HepG2 (cell line): ENCODE results near the gene CHAF1A. TPM values are rescaled to one million over a fixed set of nuclear protein-coding genes. Genes with fewer than 3 reads are reported as not detected.

ENCODE experiments used
- ATAC-seq: fragments of 200-7000 bp; cut with Tn5 transposase; 3 replicates; pipeline ENCODE4 v1.9.1; 2020; ENCODE audit warnings: mild to moderate bottlenecking, moderate library complexity
- BruUV-seq: library from RNA; stranded (reverse); fragments of 400-500 nt; replicated peaks from 2 replicates; lab custom pipeline; 2021; lab: Mats Ljungman, UMichigan
- CTCF ChIA-PET: fragments of 300-600 bp; formaldehyde crosslinking; extraction: SDS; loops from one replicate; lab custom pipeline; 2021; ENCODE audit warnings: low total read pairs, inconsistent platforms, low intra/inter-chr PET ratio; lab: Yijun Ruan, JAX
- POLR2A ChIA-PET: fragments of 350-600 bp; sonication (Branson Sonifier 250); formaldehyde crosslinking; loops from one replicate; lab custom pipeline; 2020; ENCODE audit warnings: antibody characterized with exemption, inconsistent platforms; lab: Yijun Ruan, JAX
- DNase-seq: peaks from one replicate; pipeline ENCODE4 v3.0.0-alpha.2; 2015; ENCODE audit warnings: low spot score
- FAIRE-seq: peaks from 3 replicates; lab custom pipeline; 2011; peaks lifted over from hg19 to GRCh38; lab: Jason Lieb, UNC
- H2AFZ ChIP-seq: one replicate; pipeline ENCODE4 v1.6.1; 2011; ENCODE audit warnings: low read length, inconsistent platforms
- H3K27ac ChIP-seq: fragments of 300-600 bp; 3 replicates; pipeline ENCODE4 v1.8.0; 2011; ENCODE audit warnings: mixed run types, mild to moderate bottlenecking, mixed read lengths, low read length, inconsistent platforms; ENCODE audit not compliant: insufficient read depth; ENCODE audit errors: extremely low read length
- H3K27me3 ChIP-seq, 2 experiments: fragments of 200-600 bp in 1 of 2; 2 replicates in 1 of 2; 3 replicates in 1 of 2; pipeline versions ENCODE4 v1.6.0 to v1.8.0; 2011; ENCODE audit warnings: low read length in 2 of 2, mild to moderate bottlenecking in 2 of 2, moderate library complexity in 2 of 2, inconsistent platforms in 1 of 2; ENCODE audit not compliant: insufficient read depth in 2 of 2, control insufficient read depth in 1 of 2
- H3K36me3 ChIP-seq, 2 experiments: fragments of 200-600 bp in 1 of 2; replicated peaks in 1 of 2; 2 replicates in 1 of 2; 3 replicates in 1 of 2; pipeline versions ENCODE4 v1.5.1 to v1.8.0; 2011; ENCODE audit warnings: low read length in 2 of 2, inconsistent platforms in 1 of 2; ENCODE audit not compliant: insufficient read depth in 2 of 2, control insufficient read depth in 1 of 2
- H3K4me1 ChIP-seq: 2 replicates; pipeline ENCODE4 v1.5.1; 2012; ENCODE audit warnings: low read length, inconsistent platforms; ENCODE audit not compliant: insufficient read depth
- H3K4me2 ChIP-seq: 2 replicates; pipeline ENCODE4 v1.6.0; 2011; ENCODE audit warnings: low read depth, low read length, inconsistent platforms
- H3K4me3 ChIP-seq, 3 experiments: fragments of 200-600 bp in 1 of 3; sonication (generic), shearing (Covaris generic) in 1 of 3; replicated peaks in 1 of 3; 2 replicates each; pipeline ENCODE4 v1.5.1; 2011 to 2016; ENCODE audit warnings: low read length in 3 of 3, inconsistent platforms in 2 of 3, low read depth in 2 of 3, mild to moderate bottlenecking in 2 of 3, control low read depth in 1 of 3, mixed read lengths in 1 of 3; ENCODE audit not compliant: insufficient read depth in 1 of 3
- H3K79me2 ChIP-seq: one replicate; pipeline ENCODE4 v1.6.1; 2011; ENCODE audit warnings: low read length, inconsistent platforms; ENCODE audit not compliant: insufficient read depth
- H3K9ac ChIP-seq: 2 replicates; pipeline ENCODE4 v1.6.0; 2011; ENCODE audit warnings: mild to moderate bottlenecking, low read depth, low read length, inconsistent platforms; ENCODE audit not compliant: insufficient read depth
- H3K9me3 ChIP-seq: 2 replicates; pipeline ENCODE4 v1.5.1; 2012; ENCODE audit warnings: mild to moderate bottlenecking, low read length
- H4K20me1 ChIP-seq: 2 replicates; pipeline ENCODE4 v1.6.0; 2011; ENCODE audit warnings: inconsistent platforms, mild to moderate bottlenecking, low read length, moderate library complexity; ENCODE audit not compliant: insufficient read depth
- AGO1 ChIP-seq: fragments of 200-400 bp; formaldehyde crosslinking; IDR thresholded peaks from 2 replicates; pipeline ENCODE4 v1.6.1; 2017; ENCODE audit warnings: mild to moderate bottlenecking, low read depth, low read length, moderate library complexity; ENCODE audit not compliant: poor library complexity, severe bottlenecking
- AGO2 ChIP-seq: fragments of 200-400 bp; formaldehyde crosslinking; optimal IDR thresholded peaks from 2 replicates; pipeline ENCODE3; 2017; ENCODE audit warnings: mild to moderate bottlenecking, low read depth, low read length, moderate library complexity
- KLF15 ChIP-seq: sonication (generic); formaldehyde crosslinking; IDR thresholded peaks from 2 replicates; pipeline ENCODE4 v1.8.1; 2023; ENCODE audit warnings: borderline replicate concordance, mild to moderate bottlenecking, inconsistent platforms, missing genetic modification reagents, mixed read lengths
- MED13 ChIP-seq: sonication (generic); formaldehyde crosslinking; IDR thresholded peaks from 2 replicates; pipeline ENCODE4 v1.5.0; 2020; ENCODE audit warnings: missing genetic modification reagents
- NFKB2 ChIP-seq: sonication (generic); formaldehyde crosslinking; IDR thresholded peaks from 2 replicates; pipeline ENCODE4 v1.4.0; 2020; ENCODE audit warnings: missing genetic modification reagents, borderline replicate concordance
- POLR2AphosphoS5 ChIP-seq: IDR thresholded peaks from 2 replicates; pipeline ENCODE4 v1.6.1; 2012; ENCODE audit warnings: low read depth, low read length
- POLR2G ChIP-seq: fragments of 200-400 bp; formaldehyde crosslinking; IDR thresholded peaks from 2 replicates; pipeline ENCODE4 v1.6.1; 2018; ENCODE audit warnings: mild to moderate bottlenecking, low read depth, low read length, moderate library complexity
- RARA ChIP-seq: IDR thresholded peaks from 2 replicates; pipeline ENCODE4 v1.6.1; 2016; ENCODE audit warnings: missing genetic modification reagents, missing compliant biosample characterization
- SP4 ChIP-seq: sonication (generic); formaldehyde crosslinking; IDR thresholded peaks from 2 replicates; pipeline ENCODE4 v1.8.1; 2023; ENCODE audit warnings: mild to moderate bottlenecking, missing genetic modification reagents
- XBP1 ChIP-seq: sonication (generic); formaldehyde crosslinking; IDR thresholded peaks from 2 replicates; pipeline ENCODE4 v1.5.0; 2020; ENCODE audit warnings: missing genetic modification reagents
- ZFP1 ChIP-seq: IDR thresholded peaks from 2 replicates; pipeline ENCODE4 v1.6.1; 2016
- ZNF563 ChIP-seq: sonication (generic); formaldehyde crosslinking; IDR thresholded peaks from 2 replicates; pipeline ENCODE4 v1.8.0; 2022; ENCODE audit warnings: mild to moderate bottlenecking, moderate library complexity, missing genetic modification reagents
- ZUFSP ChIP-seq: sonication (generic); formaldehyde crosslinking; IDR thresholded peaks from 2 replicates; pipeline ENCODE4 v1.9.0; 2021; ENCODE audit warnings: missing genetic modification reagents, mild to moderate bottlenecking, borderline replicate concordance
- WGBS: methylation state at CpG from one replicate; pipeline ENCODE4 v1.1.6; 2017; ENCODE audit warnings: low lambda C conversion rate; 5-methylcytosine and 5-hydroxymethylcytosine counted together
- in situ Hi-C: cut with HindIII; loops from 2 replicates; pipeline ENCODE4 v1.10.0; 2017; ENCODE audit warnings: low pct_unique_long_range_greater_than_20kb; ENCODE audit not compliant: extremely low pct_ligation_motif_present
- intact Hi-C: fragments of 100-400 bp; cut with micrococcal nuclease; formaldehyde crosslinking; loops from one replicate; pipeline ENCODE4 v1.10.0; 2022; ENCODE audit not compliant: unreplicated experiment
- polyA plus RNA-seq, 8 experiments: library from polyadenylated mRNA; depleted of rRNA in 3 of 8; stranded (reverse) in 7 of 8; unstranded in 1 of 8; fragments of >200 nt; fragmentation: Illumina TruSeq in 4 of 8; extraction: Trizol in 4 of 8; gene quantifications; 2 replicates each; pipeline versions ENCODE4 v1.2.1 to v1.2.3, GENCODE V29; 2011 to 2016; ENCODE audit warnings: low read depth in 4 of 8, missing spikeins in 1 of 8, mixed read lengths in 1 of 8; ENCODE audit not compliant: insufficient read depth in 1 of 8
- total RNA-seq, 5 experiments: library from RNA; depleted of rRNA; stranded (reverse); fragments of >200 nt; fragmentation: Illumina TruSeq; extraction: Trizol; gene quantifications; 2 replicates each; pipeline ENCODE4 v1.2.3, GENCODE V29; 2016; ENCODE audit warnings: low read depth in 1 of 5

The CHAF1A gene
- total and polyA plus RNA-seq, 2 of the 13 experiments (the other 11 are each of a cell fraction or from before 2014, with no cell fraction given): 11.0 to 34.8 TPM

GRCh38 chr19:4360081-4360569 is 42.3 kb upstream of the CHAF1A start:
- no peak for ATAC-seq
- no TSS peak for BruUV-seq
- 100% methylated on average over 6 of the region's 9 CpGs for WGBS
- Histone ChIP-seq H3K36me3 (peaks cover 19 to 47% of the 10 kb centered on the region in 2 experiments; a peak in 4 of 5 replicates), H3K4me1 (no peaks in the 10 kb centered on the region), H4K20me1 (no peaks in the 10 kb centered on the region), H3K9ac (no peak overlapping the region), H3K4me2 (no peak overlapping the region), H3K27ac (no peak overlapping the region), H2AFZ (no peak overlapping the region), H3K79me2 (no peaks in the 10 kb centered on the region), H3K4me3 (no peak overlapping the region), H3K9me3 (no peaks in the 10 kb centered on the region), H3K27me3 (no peaks in the 10 kb centered on the region)
- ChIA-PET POLR2A (interaction anchor here (1.1 to 2.7 kb wide), 2 partner anchors 17 to 27 kb away, joined by 3 to 10 read pairs; partner anchors contain the start of gene MPND), CTCF (no interaction called here)
- intact Hi-C loops: no loop called here
- no peak for TF ChIP-seq XBP1 (CRISPR knock-in tag)
- peak; percentile 11 for TF ChIP-seq AGO2
- no peak for TF ChIP-seq SP4 (CRISPR knock-in tag)
- TF ChIP-seq ZUFSP (CRISPR knock-in tag): no peak
- peak; percentile 42; the same call in 1 of the 2 replicates for TF ChIP-seq POLR2AphosphoS5
- peak; percentile 25; the same call in 1 of the 2 replicates for TF ChIP-seq ZNF563 (CRISPR knock-in tag)
- TF ChIP-seq POLR2G: 0 out of 2 replicates have a peak, but pooled peaks have one; percentile 28
- no peak; the same call in 1 of the 2 replicates for TF ChIP-seq MED13 (CRISPR knock-in tag)
- no peak for TF ChIP-seq KLF15 (CRISPR knock-in tag)
- peak; percentile 12 for TF ChIP-seq AGO1
- no peak for TF ChIP-seq RARA (CRISPR knock-in tag)
- 0 out of 2 replicates have a peak, but pooled peaks have one; percentile 44 for TF ChIP-seq NFKB2 (CRISPR knock-in tag)
- TF ChIP-seq ZFP1 (CRISPR knock-in tag): no peak
- in situ Hi-C loops: no loop called here
- FAIRE-seq: no peak
- DNase-seq: no peak
